Trophoblast cell (in vitro differentiated cells and primary cell): ENCODE measurements around the gene UBXN10.

ENCODE experiments used
- DNase-seq, 2 donors: peaks; one replicate each; pipeline ENCODE4 v3.0.0-alpha.2; 2016
- H2AFZ ChIP-seq: 2 replicates; pipeline ENCODE4 v1.6.1; 2013; ENCODE audit warnings: low read length, moderate library complexity, mild to moderate bottlenecking; ENCODE audit not compliant: insufficient read depth, poor library complexity
- H2AK5ac ChIP-seq: 2 replicates; pipeline ENCODE4 v1.6.1; 2013; ENCODE audit warnings: mild to moderate bottlenecking, low read length
- H2BK120ac ChIP-seq: 2 replicates; pipeline ENCODE4 v1.6.1; 2013; ENCODE audit warnings: low read length, mild to moderate bottlenecking, moderate library complexity; ENCODE audit not compliant: insufficient read depth, poor library complexity
- H2BK12ac ChIP-seq: 2 replicates; pipeline ENCODE4 v1.6.1; 2013; ENCODE audit warnings: mild to moderate bottlenecking, low read length, moderate library complexity
- H2BK5ac ChIP-seq: 2 replicates; pipeline ENCODE4 v1.6.1; 2013; ENCODE audit warnings: low read length, low read depth, moderate library complexity, mild to moderate bottlenecking; ENCODE audit not compliant: poor library complexity
- H3K14ac ChIP-seq: 2 replicates; pipeline ENCODE4 v1.6.1; 2013; ENCODE audit warnings: mild to moderate bottlenecking, low read length
- H3K18ac ChIP-seq: 2 replicates; pipeline ENCODE4 v1.6.1; 2013; ENCODE audit warnings: mild to moderate bottlenecking, low read length
- H3K23ac ChIP-seq: 2 replicates; pipeline ENCODE4 v1.6.1; 2013; ENCODE audit warnings: low read length
- H3K27ac ChIP-seq: 2 replicates; pipeline ENCODE4 v1.5.1; 2013; ENCODE audit warnings: low read depth, mild to moderate bottlenecking, inconsistent platforms, low read length, moderate library complexity
- H3K27me3 ChIP-seq: 2 replicates; pipeline ENCODE4 v1.6.1; 2013; ENCODE audit warnings: inconsistent platforms, mild to moderate bottlenecking, low read length, moderate library complexity; ENCODE audit not compliant: insufficient read depth
- H3K36me3 ChIP-seq, 2 experiments: 1 replicate in 1 of 2; 2 replicates in 1 of 2; pipeline ENCODE4 v1.6.1; 2013; ENCODE audit warnings: low read length in 2 of 2, mild to moderate bottlenecking in 2 of 2, moderate library complexity in 1 of 2; ENCODE audit not compliant: insufficient read depth in 2 of 2, control insufficient read depth in 1 of 2
- H3K4ac ChIP-seq: 2 replicates; pipeline ENCODE4 v1.6.1; 2013; ENCODE audit warnings: low read depth, mild to moderate bottlenecking, low read length, moderate library complexity
- H3K4me1 ChIP-seq, 2 experiments: 1 replicate in 1 of 2; 2 replicates in 1 of 2; pipeline ENCODE4 v1.6.1; 2013; ENCODE audit warnings: low read length in 2 of 2, mild to moderate bottlenecking in 2 of 2, moderate library complexity in 1 of 2; ENCODE audit not compliant: insufficient read depth in 2 of 2, control insufficient read depth in 1 of 2
- H3K4me2 ChIP-seq: 2 replicates; pipeline ENCODE4 v1.6.1; 2013; ENCODE audit warnings: inconsistent platforms, mild to moderate bottlenecking, low read length, moderate library complexity
- H3K4me3 ChIP-seq: 2 replicates; pipeline ENCODE4 v1.5.1; 2013; ENCODE audit warnings: mild to moderate bottlenecking, low read depth, low read length, inconsistent platforms
- H3K79me1 ChIP-seq: one replicate; pipeline ENCODE4 v1.6.1; 2013; ENCODE audit warnings: low read length
- H3K79me2 ChIP-seq: 2 replicates; pipeline ENCODE4 v1.6.1; 2013; ENCODE audit warnings: low read length, mild to moderate bottlenecking; ENCODE audit not compliant: control insufficient read depth, insufficient read depth, poor library complexity
- H3K9ac ChIP-seq: 2 replicates; pipeline ENCODE4 v1.6.1; 2013; ENCODE audit warnings: mild to moderate bottlenecking, low read length
- H3K9me3 ChIP-seq: 2 replicates; pipeline ENCODE4 v1.6.1; 2013; ENCODE audit warnings: low read depth, mild to moderate bottlenecking, control low read depth, inconsistent platforms, low read length; ENCODE audit not compliant: insufficient read depth
- H4K12ac ChIP-seq: 2 replicates; pipeline ENCODE4 v1.6.1; 2013; ENCODE audit warnings: low read depth, mild to moderate bottlenecking, low read length, moderate library complexity
- H4K8ac ChIP-seq: 2 replicates; pipeline ENCODE4 v1.6.1; 2013; ENCODE audit warnings: low read depth, mild to moderate bottlenecking, low read length, moderate library complexity
- H4K91ac ChIP-seq: one replicate; pipeline ENCODE4 v1.6.1; 2013; ENCODE audit warnings: low read depth, mild to moderate bottlenecking, low read length, moderate library complexity
- WGBS: extraction: QIAGEN DNeasy Blood & Tissue Kit; methylation state at CpG from one replicate; pipeline ENCODE4 v1.1.7; 2013; ENCODE audit warnings: missing lambda C conversion rate; ENCODE audit not compliant: insufficient read length, insufficient coverage; ENCODE audit errors: extremely low coverage; 5-methylcytosine and 5-hydroxymethylcytosine counted together

The UBXN10 gene

DNA sequence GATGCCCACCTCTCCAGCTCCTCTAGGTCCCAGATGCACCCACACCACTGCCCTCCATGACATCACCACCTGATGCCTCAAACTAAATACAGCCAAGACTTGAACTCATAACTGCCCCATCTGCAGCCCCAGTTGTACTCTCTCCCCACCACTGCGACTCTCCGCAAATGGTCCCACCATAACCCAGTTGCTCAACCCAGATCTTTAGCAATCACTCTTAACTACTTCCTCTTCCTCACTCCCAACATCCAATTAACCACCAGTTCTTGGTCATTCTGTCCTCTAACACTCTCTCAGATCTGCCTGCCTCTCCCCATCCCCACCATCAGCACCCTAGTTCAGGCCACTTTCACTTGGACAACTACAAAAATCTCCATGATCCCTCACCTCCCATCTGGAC lies 37.2 kb downstream of the UBXN10 start:
- Histone ChIP-seq H2AFZ (no peak overlapping the region), H3K9me3 (no peaks in the 10 kb centered on the region)

DNA sequence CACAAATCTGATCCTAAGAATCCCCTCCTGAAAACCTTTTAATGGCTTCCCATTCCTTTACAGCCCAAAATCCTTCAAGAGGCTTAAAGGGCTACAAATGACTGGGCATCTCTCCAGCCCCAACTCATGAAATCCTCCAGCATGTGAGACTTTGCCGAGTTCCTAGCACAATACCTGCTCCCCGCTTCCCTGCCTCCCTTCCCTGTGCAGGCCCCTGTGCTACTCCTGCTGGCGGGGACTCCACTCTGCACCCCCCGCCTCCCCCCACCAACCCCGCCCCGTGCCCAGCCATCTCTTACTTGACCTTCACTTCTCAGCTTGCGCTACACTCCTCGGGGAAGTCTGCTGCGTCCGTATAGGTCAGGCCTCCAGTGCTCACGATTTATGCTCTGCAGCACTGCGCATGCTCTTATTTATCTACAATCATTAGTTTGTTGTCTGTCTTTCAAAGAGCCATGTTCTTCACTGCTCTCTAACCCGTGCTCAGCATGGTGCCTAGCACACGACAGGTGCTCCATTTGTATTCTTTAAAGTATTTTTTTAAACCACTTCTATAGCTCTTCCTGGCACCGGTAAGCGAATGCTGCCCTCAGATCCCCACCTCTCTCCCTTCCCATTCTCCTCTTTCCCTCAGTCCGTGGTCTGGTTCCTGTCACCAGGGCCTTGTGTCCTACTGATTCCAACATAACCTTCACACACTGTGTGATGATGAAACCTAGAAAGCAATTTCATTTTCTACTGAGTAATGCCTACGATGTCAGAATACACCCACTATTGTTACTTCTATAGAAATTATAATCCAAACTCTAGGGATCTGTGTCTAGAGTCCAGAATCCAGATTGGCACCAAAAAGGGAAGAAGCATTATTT lies 37.9 kb downstream of the UBXN10 start:
- Histone ChIP-seq H4K91ac (no peak overlapping the region), H2AK5ac (no peak overlapping the region), H3K4me3 (no peak overlapping the region), H3K4me1 (peaks cover 0 to 2% of the 10 kb centered on the region in 2 experiments), H3K79me2 (no peaks in the 10 kb centered on the region), H3K79me1 (no peaks in the 10 kb centered on the region), H3K4me2 (no peak overlapping the region), H3K18ac (no peak overlapping the region), H3K27me3 (no peaks in the 10 kb centered on the region), H3K14ac (no peak overlapping the region), H2BK5ac (no peak overlapping the region), H3K9ac (no peak overlapping the region), H3K36me3 (no peaks in the 10 kb centered on the region), H2AFZ (no peak overlapping the region), H4K12ac (no peak overlapping the region), H2BK120ac (no peak overlapping the region), H2BK12ac (no peak overlapping the region), H3K23ac (no peak overlapping the region), H3K9me3 (peaks cover 3% of the 10 kb centered on the region), H4K8ac (no peak overlapping the region), H3K4ac (no peak overlapping the region), H3K27ac (no peak overlapping the region)
- whole genome bisulfite sequencing, result no CpG with 5 or more reads among the region's 18 CpGs
- DNase-seq, result no peak

More for the DNA sequence above, 37.2 kb downstream of the UBXN10 start:
- no CpG with 5 or more reads among the region's 2 CpGs for WGBS
- H3K79me2 ChIP-seq, result no peaks in the 10 kb centered on the region
- H3K27me3 ChIP-seq, result no peaks in the 10 kb centered on the region
- H4K8ac ChIP-seq, result no peak overlapping the region
- no peak overlapping the region for H3K18ac ChIP-seq
- no peaks in the 10 kb centered on the region for H3K79me1 ChIP-seq
- peaks cover 0 to 2% of the 10 kb centered on the region in 2 experiments for H3K4me1 ChIP-seq
- no peak for DNase-seq
- no peak overlapping the region for H2AK5ac ChIP-seq
- no peak overlapping the region for H4K12ac ChIP-seq
- no peak overlapping the region for H2BK5ac ChIP-seq
- no peak overlapping the region for H3K23ac ChIP-seq
- no peak overlapping the region for H3K4ac ChIP-seq
- no peak overlapping the region for H2BK120ac ChIP-seq
- H3K4me3 ChIP-seq, result no peak overlapping the region
- no peak overlapping the region for H4K91ac ChIP-seq
- no peak overlapping the region for H3K27ac ChIP-seq
- H2BK12ac ChIP-seq, result no peak overlapping the region
- H3K14ac ChIP-seq, result no peak overlapping the region
- H3K36me3 ChIP-seq, result no peaks in the 10 kb centered on the region
- H3K4me2 ChIP-seq, result no peak overlapping the region
- H3K9ac ChIP-seq, result no peak overlapping the region

DNA sequence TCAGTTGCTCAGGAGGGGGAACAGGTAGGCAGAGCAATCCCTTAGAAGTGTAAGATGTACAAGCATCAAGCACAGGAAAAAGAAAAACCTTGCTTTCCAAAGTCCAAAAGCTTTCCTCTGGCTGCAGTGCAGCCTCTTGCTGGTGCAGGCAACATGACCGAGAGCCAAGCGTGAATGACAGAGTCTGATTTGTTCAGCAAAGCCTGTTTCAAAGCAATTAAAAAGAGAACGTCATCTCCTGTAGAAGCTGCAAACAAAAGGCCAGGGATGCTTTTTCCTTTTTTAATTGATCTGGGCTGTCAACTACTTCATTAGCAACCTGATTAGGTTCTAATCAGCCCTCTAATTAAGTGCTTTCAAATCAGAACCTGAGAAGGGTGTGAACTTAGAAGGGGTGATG lies 38.6 kb downstream of the UBXN10 start:
- Histone ChIP-seq H3K27me3 (no peaks in the 10 kb centered on the region), H3K4me1 (peaks cover 0 to 5% of the 10 kb centered on the region in 2 experiments), H3K18ac (no peak overlapping the region), H3K79me2 (no peaks in the 10 kb centered on the region), H2AK5ac (no peak overlapping the region), H3K14ac (no peak overlapping the region), H3K4me2 (no peak overlapping the region), H4K8ac (no peak overlapping the region), H3K4ac (no peak overlapping the region), H3K4me3 (no peak overlapping the region), H2AFZ (no peak overlapping the region), H3K27ac (no peak overlapping the region), H3K9me3 (peaks cover 3% of the 10 kb centered on the region), H3K79me1 (no peaks in the 10 kb centered on the region), H2BK5ac (no peak overlapping the region), H3K36me3 (no peaks in the 10 kb centered on the region), H3K9ac (no peak overlapping the region), H4K12ac (no peak overlapping the region), H2BK120ac (no peak overlapping the region), H4K91ac (no peak overlapping the region), H2BK12ac (no peak overlapping the region), H3K23ac (no peak overlapping the region)
- DNase-seq, result no peak
- WGBS, result no CpG with 5 or more reads among the region's 3 CpGs

DNA sequence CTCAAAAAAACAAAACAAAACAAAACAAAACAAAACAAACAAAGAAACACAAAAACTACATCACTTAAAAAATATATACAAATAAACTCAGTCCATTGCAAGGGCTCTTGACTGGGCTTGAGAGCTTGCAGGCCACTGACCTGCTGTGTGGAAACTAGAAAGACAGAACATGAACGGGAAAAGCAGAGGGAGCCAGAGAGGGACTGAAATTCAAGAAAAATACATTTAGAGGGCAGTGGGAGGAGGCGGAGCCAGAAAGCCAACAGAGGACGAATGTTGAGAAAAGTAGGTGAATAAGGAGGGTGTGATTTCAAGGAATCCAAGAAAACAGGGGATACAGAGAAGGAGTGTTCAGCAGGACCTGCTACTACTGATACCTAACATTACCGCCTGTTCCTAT lies 41.8 kb downstream of the UBXN10 start:
- Histone ChIP-seq H3K79me2 (no peaks in the 10 kb centered on the region), H2AFZ (no peak overlapping the region), H3K18ac (no peak overlapping the region), H2BK12ac (no peak overlapping the region), H4K91ac (no peak overlapping the region), H3K14ac (no peak overlapping the region), H3K9me3 (peaks cover 3% of the 10 kb centered on the region), H2AK5ac (no peak overlapping the region), H3K27me3 (no peaks in the 10 kb centered on the region), H3K9ac (no peak overlapping the region), H2BK120ac (no peak overlapping the region), H3K4ac (no peak overlapping the region), H3K4me2 (no peak overlapping the region), H3K36me3 (no peaks in the 10 kb centered on the region), H3K4me3 (no peak overlapping the region), H4K8ac (no peak overlapping the region), H3K79me1 (peaks cover 3% of the 10 kb centered on the region), H4K12ac (no peak overlapping the region), H3K4me1 (peaks cover 0 to 7% of the 10 kb centered on the region in 2 experiments), H2BK5ac (no peak overlapping the region), H3K23ac (no peak overlapping the region), H3K27ac (no peak overlapping the region)
- no peak for DNase-seq
- WGBS, result no CpG with 5 or more reads among the region's 4 CpGs
